Measurements from ENCODE around the gene PTGIS.
"Not testable (repeated sequence)": the region's sequence is repeated elsewhere in the genome, so short reads cannot be mapped to it uniquely, and the experiment has no call there.

GRCh38 chr20:49611539-49612126, 43.7 kb upstream of the PTGIS start:
- not testable (repeated sequence) for TF ChIP-seq CTCF (IDR thresholded peaks at IDR 0.05); EZH2 (IDR thresholded peaks at IDR 0.05; ENCODE audit: borderline replicate concordance, insufficient read depth, low read depth, low read length, poor library complexity, severe bottlenecking)
